Measurements from ENCODE around the gene NRXN3. TPM values are rescaled to one million over a fixed set of nuclear protein-coding genes. Genes with fewer than 3 reads are reported as not detected.

NRXN3 gene
- total and polyA plus RNA-seq, 2 of the 4 experiments (the other 2 are of a cell fraction): 4.8 to 25.1 TPM

- H2BK120ac ChIP-seq (ENCODE audit: low read depth, low read length): no peak overlapping the region
- H4K8ac ChIP-seq (ENCODE audit: low read depth in 2 of 2, low read length in 2 of 2): no peak overlapping the region
- H3K4me3 ChIP-seq (ENCODE audit: insufficient read depth, low read depth, low read length): no peak overlapping the region
- H3K36me3 ChIP-seq (ENCODE audit: control insufficient read depth, insufficient read depth, low read length): no peaks in the 10 kb centered on the region
- BruUV-seq (replicated peaks): no TSS peak
- ChIA-PET POLR2A (ENCODE audit: unreplicated experiment) (no interaction called here), CTCF (no interaction called here)
- H3K27me3 ChIP-seq (ENCODE audit: control insufficient read depth, insufficient read depth, low read length): no peaks in the 10 kb centered on the region
- dilution Hi-C loops (cut with HindIII; ENCODE audit: low sequenced_read_pairs, unreplicated experiment): no loop called here
- no peaks in the 10 kb centered on the region for H3K79me1 ChIP-seq (ENCODE audit: low read depth in 1 of 2, low read length in 2 of 2)
- no peak overlapping the region for H2AK9ac ChIP-seq (replicated peaks; ENCODE audit: low read depth, low read length, poor library complexity)
- H2BK5ac ChIP-seq (ENCODE audit: low read depth, low read length, poor library complexity, severe bottlenecking): no peak overlapping the region
- no CpG with 5 or more reads among the region's 2 CpGs for WGBS, 2 experiments (ENCODE audit: extremely low coverage in 2 of 2, insufficient read length in 1 of 2)
- peaks cover 19% of the 10 kb centered on the region for H3K9me3 ChIP-seq (ENCODE audit: control insufficient read depth, insufficient read depth, low read length)
- no peak overlapping the region for H3K9ac ChIP-seq (ENCODE audit: low read depth, low read length)
- DNase-seq (no peak), ATAC-seq (ENCODE audit: low read depth) (no peak)
- H3K27ac ChIP-seq (ENCODE audit: insufficient read depth, low read length): no peak overlapping the region
- H2BK15ac ChIP-seq (ENCODE audit: low read depth, low read length): no peak overlapping the region
- H4K91ac ChIP-seq (ENCODE audit: insufficient read depth, low read depth, low read length): no peak overlapping the region
- no peak overlapping the region for H4K5ac ChIP-seq (ENCODE audit: low read depth, low read length)
- no peaks in the 10 kb centered on the region for H4K20me1 ChIP-seq (ENCODE audit: insufficient read depth, low read length)
- H3K4ac ChIP-seq (ENCODE audit: low read depth, low read length): no peak overlapping the region
- in situ Hi-C loops (cut with MboI; ENCODE audit: low sequenced_read_pairs): no loop called here
- TF ChIP-seq CTCF (conservative IDR thresholded peaks at IDR 0.05; ENCODE audit: low read depth, low read length) (no peak), FOS (IDR thresholded peaks at IDR 0.05; ENCODE audit: low read depth, low read length) (no peak), CEBPB (IDR thresholded peaks at IDR 0.05; ENCODE audit: low read depth, low read length) (no peak)
- no peak overlapping the region for H2AFZ ChIP-seq (replicated peaks; ENCODE audit: low read length, poor library complexity)
- no peak overlapping the region for H3K4me2 ChIP-seq (ENCODE audit: low read depth, low read length)
- intact Hi-C loops (cut with micrococcal nuclease): no loop called here
- H3K9me1 ChIP-seq (ENCODE audit: insufficient read depth, low read length): no peaks in the 10 kb centered on the region
- no peak overlapping the region for H3K23ac ChIP-seq (ENCODE audit: low read depth, low read length)
- H2BK20ac ChIP-seq (ENCODE audit: low read depth, low read length): no peak overlapping the region
- no peak overlapping the region for H3K18ac ChIP-seq (ENCODE audit: low read depth, low read length)
- no peak overlapping the region for H3K14ac ChIP-seq (replicated peaks; ENCODE audit: low read depth, low read length)
- H2AK5ac ChIP-seq (ENCODE audit: low read depth, low read length): no peak overlapping the region
- no peaks in the 10 kb centered on the region for H3K4me1 ChIP-seq (ENCODE audit: control insufficient read depth, insufficient read depth, low read length)
- H3K56ac ChIP-seq (ENCODE audit: extremely low read depth, insufficient read depth, low read length): no peak overlapping the region
These were observed 281.1 kb downstream of the NRXN3 start for GRCh38 chr14:78451319-78451695.

All from IMR-90 (cell line).